GM19238 (cell line): ENCODE measurements around the gene CHRDL1.
"Not testable (repeated sequence)": the region's sequence is repeated elsewhere in the genome, so short reads cannot be mapped to it uniquely, and the experiment has no call there.

Experiments used
- DNase-seq: peaks from one replicate; pipeline ENCODE4 v3.0.0; 2011; ENCODE audit warnings: low spot score; ENCODE audit not compliant: insufficient read length

CHRDL1 gene

DNA sequence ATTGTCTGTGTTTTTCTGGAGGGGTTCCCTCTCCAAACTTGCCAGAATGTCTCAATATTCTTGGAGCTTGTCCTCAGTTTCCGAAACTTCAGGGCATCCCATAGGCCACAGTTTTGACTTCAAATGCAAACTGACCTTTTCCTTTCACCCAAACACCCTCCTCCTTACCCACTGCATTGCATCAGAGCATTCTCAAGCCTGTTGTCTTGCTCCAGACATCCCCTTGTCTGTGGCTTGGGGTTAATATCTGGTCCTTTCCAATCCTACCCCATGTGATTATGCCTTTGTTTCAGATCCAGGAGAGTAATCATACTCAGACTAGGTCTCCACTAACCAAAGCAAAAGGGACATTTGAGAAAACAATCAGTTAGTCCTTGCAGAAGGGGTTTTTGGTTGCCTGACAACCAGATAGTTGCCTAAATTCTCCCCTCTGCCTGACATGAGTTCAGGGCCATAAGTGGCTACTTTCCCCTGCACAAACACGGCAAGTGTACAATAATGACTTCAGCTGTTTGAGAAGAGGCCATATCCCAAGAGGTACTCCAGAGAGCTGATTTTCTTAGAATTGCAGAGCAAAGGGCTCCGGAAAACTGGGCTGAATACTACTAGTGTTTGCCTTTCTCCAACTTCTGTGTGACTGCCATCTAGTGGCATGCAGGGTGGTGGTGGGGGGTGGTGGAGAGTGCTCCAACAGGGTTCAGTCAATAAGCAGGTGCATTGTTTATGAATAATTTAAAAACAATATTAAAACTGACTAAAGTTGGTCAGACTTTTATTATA lies 130.2 kb downstream of the CHRDL1 start:
- no peak for DNase-seq

DNA sequence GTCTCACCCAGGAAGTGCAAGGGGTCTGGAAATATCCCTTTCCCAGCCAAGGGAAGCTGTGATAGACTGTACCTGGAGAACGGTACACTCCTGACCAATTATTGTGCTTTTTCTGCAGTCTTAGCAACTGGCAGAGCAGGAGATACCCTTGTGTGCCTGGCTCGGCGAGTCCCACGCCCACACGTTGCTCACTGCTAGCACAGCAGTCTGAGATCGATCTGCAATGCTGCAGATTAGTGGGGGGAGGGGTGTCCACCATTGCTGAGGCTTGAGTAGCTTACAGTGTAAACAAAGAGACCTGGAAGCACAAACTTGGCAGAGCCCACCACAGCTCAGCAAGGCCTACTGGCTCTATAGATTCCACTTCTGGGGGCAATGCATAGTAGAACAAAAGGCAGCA lies 138.5 kb downstream of the CHRDL1 start:
- DNase-seq = no peak

DNA sequence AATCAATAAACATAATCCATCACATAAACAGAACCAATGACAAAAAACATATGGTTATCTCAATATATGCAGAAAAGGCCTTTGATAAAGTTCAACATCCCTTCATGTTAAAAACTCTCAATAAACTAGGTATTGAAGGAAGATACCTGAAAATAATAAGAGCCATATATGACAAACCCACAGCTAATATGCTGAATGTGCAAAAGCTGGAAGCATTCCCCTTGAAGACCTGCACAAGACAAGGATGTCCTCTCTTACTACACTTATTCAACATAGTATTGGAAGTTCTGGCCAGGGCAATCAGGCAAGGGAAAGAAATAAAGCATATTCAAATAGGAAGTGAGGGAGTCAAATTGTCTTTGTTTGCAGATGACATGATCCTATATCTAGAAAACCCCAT lies 141.3 kb downstream of the CHRDL1 start:
- not testable (repeated sequence) for DNase-seq

DNA sequence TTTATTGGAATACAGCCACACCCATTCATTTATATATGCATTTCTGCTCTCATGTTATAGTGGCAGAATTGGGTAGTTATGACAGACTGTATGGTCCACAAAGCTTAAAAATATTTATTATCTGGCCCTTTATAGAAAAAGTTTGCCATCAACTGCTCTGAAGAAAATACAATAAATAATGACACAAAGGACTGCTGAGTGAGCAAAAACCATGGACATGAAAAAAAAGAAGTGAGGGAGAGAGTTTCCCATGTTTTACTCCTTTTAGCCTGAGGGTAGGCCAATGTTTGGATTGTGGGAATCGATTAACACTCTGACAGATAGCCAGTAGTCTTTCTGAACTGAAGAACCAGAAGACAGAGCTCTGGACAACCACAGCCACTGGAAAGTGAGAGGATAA lies 149.2 kb downstream of the CHRDL1 start:
- DNase-seq = no peak
